Prostate gland (tissue), 2 donors: ENCODE results near the gene CHCHD3.

Experiments
- POLR2A ChIP-seq: fragments of 450-650 bp; IDR thresholded peaks from one replicate; pipeline ENCODE4 v1.6.1; 2016; ENCODE audit warnings: antibody characterized with exemption, mild to moderate bottlenecking
- POLR2AphosphoS5 ChIP-seq: sonication (generic); formaldehyde crosslinking; IDR thresholded peaks from one replicate; pipeline ENCODE4 v1.6.1; 2017; ENCODE audit warnings: antibody characterized with exemption
- TF ChIP-seq, protein P1 (sequence below), 4 experiments: fragments of 200-600 bp in 2 of 4; fragments of 450-650 bp in 2 of 4; sonication (generic) in 2 of 4; IDR thresholded peaks; 1 replicate in 3 of 4; 2 replicates in 1 of 4; pipeline ENCODE4 v1.5.1; 2016 to 2019; ENCODE audit warnings: antibody characterized with exemption in 4 of 4, mild to moderate bottlenecking in 2 of 4, moderate library complexity in 2 of 4

DNA sequence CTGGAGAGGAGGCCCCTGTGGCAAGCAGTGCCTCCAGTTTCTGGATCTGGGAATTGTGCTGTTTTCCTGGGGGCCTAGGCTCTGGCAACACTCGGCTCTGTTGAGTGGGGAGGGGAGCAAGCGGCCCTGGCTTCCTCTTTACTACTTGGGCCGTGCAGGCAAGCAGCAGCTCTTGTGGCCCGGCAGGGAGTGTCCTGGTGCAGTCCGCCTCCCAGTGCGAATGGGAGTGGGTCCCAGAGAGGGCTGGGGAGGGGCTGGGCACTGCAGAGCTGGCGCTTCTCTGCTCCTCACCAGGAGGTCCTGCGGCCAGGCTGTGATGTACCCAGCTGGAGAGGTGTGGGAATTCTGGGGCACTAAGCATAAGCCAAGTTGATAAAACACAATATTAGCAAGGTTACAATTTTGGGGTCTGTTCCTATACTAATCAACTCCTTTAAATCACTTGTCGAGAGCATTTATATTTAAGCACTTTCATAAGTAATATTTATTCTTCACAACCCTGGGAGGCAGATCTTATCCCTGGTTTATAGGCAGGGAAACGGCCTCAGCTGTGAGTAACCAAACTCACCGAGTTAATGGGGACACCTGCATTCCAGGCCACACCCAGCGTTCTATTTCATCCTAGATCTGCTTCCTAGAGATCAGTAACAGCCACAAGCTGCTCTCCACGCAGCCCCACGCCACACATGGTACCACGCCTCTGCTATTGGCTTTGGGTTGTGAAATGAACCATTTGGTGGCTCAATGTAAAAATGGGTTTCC lies 322.2 kb downstream of the CHCHD3 start:
- TF ChIP-seq, protein P1, sequence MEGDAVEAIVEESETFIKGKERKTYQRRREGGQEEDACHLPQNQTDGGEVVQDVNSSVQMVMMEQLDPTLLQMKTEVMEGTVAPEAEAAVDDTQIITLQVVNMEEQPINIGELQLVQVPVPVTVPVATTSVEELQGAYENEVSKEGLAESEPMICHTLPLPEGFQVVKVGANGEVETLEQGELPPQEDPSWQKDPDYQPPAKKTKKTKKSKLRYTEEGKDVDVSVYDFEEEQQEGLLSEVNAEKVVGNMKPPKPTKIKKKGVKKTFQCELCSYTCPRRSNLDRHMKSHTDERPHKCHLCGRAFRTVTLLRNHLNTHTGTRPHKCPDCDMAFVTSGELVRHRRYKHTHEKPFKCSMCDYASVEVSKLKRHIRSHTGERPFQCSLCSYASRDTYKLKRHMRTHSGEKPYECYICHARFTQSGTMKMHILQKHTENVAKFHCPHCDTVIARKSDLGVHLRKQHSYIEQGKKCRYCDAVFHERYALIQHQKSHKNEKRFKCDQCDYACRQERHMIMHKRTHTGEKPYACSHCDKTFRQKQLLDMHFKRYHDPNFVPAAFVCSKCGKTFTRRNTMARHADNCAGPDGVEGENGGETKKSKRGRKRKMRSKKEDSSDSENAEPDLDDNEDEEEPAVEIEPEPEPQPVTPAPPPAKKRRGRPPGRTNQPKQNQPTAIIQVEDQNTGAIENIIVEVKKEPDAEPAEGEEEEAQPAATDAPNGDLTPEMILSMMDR (IDR thresholded peaks at IDR 0.05): no peak
- no peak for TF ChIP-seq POLR2A
- TF ChIP-seq POLR2AphosphoS5: no peak
